Body of pancreas (tissue), 4 donors: ENCODE results near the gene ACACA.

Source experiments
- POLR2A ChIP-seq, 3 donors: fragments of 450-650 bp; IDR thresholded peaks; one replicate each; pipeline ENCODE4 v1.6.1; 2016; ENCODE audit warnings: antibody characterized with exemption in 3 of 3, mild to moderate bottlenecking in 2 of 3
- TF ChIP-seq, protein P1 (sequence below), 7 experiments: fragments of 450-650 bp in 4 of 7; fragments of 200-600 bp in 3 of 7; sonication (generic) in 3 of 7; IDR thresholded peaks; one replicate each; pipeline ENCODE4 v1.5.1; 2016 to 2019; ENCODE audit warnings: antibody characterized with exemption in 7 of 7

DNA sequence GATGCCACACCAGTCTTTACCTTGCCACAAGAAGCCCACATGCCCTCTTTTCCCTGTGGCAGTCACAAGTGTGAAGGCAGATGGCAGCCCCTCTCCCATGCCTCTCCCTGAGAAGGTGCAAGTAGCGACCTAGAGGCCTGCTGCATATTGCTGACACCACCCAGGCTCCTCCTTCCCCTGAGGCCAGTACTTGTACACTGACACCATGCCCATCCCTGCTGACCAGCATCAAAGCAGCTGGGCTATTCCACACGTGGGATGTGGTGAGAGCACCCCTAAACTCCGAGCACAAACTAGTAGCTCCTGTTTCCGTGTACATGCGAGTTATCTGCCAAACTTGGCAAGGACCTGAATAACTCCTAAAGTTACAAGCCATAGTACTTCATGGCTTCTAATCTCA is 308.5 kb downstream of the ACACA start:
- no peak for TF ChIP-seq POLR2A (IDR thresholded peaks at IDR 0.05)
- TF ChIP-seq, protein P1, sequence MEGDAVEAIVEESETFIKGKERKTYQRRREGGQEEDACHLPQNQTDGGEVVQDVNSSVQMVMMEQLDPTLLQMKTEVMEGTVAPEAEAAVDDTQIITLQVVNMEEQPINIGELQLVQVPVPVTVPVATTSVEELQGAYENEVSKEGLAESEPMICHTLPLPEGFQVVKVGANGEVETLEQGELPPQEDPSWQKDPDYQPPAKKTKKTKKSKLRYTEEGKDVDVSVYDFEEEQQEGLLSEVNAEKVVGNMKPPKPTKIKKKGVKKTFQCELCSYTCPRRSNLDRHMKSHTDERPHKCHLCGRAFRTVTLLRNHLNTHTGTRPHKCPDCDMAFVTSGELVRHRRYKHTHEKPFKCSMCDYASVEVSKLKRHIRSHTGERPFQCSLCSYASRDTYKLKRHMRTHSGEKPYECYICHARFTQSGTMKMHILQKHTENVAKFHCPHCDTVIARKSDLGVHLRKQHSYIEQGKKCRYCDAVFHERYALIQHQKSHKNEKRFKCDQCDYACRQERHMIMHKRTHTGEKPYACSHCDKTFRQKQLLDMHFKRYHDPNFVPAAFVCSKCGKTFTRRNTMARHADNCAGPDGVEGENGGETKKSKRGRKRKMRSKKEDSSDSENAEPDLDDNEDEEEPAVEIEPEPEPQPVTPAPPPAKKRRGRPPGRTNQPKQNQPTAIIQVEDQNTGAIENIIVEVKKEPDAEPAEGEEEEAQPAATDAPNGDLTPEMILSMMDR (IDR thresholded peaks at IDR 0.05): no peak
